HuH-7.5 (cell line): Measurements from ENCODE around the gene DNMT3B.
A peak's percentile ranks its signal among the peaks of the same experiment; 100 is the strongest.
"Not testable (repeated sequence)": the region's sequence is repeated elsewhere in the genome, so short reads cannot be mapped to it uniquely, and the experiment has no call there.

Source experiments
- DNase-seq: peaks from one replicate; pipeline ENCODE4 v3.0.0; 2011; ENCODE audit warnings: low spot score

The DNMT3B gene

DNA sequence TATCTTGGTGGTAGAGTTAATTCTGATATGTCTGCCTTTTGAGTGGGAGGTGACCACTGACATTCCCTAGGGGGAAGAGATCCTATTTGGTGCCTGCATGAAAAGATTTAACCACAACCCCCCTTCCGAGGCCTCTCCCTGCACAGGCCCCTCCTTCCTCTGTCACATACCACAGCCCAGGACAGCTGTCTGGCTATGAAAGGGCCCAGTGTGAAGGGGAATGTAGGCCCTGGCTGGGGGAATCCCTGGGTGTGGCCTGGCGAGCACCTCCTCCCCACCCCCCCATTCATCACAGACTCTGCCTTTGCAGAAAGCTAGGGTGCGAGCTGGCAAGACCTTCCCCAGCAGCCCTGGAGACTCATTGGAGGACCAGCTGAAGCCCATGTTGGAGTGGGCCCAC, 30.1 kb downstream of the DNMT3B start:
- no peak for DNase-seq

DNA sequence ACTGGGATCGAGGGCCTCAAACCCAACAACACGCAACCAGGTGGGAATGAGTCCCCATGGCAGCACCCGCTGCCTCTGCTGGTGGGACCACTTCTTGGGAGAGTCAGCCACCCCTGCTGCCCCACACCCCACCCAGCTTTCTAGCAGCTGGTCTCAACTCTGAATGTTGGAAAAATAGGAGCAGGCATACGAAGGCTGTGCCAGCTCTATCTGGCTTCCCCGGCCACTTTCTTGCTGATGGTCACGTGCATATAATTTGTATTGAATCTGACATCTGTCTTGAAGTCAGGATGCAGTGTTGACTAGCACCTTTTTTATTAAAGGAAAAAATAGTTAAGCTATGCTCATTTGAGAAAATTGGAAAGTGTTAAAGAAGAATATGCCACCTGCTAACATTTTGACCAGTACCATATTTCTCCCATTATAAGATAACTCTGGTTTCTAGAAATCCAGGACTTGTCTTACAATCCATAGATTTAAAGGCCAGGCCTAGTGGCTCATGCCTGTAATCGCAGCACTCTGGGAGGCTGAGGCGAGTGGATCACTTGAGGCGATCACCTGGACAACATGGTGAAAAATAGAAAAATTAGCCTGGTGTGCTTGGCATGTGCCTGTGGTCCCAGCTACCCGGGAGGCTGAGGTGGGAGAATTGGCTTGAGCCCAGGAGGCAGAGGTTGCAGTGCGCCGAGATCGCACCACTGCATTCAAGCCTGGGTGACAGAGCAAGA, 30.7 kb downstream of the DNMT3B start:
- no peak for DNase-seq

GRCh38 chr20:32796383-32796948, 34.3 kb downstream of the DNMT3B start:
- DNase-seq: no peak

DNA sequence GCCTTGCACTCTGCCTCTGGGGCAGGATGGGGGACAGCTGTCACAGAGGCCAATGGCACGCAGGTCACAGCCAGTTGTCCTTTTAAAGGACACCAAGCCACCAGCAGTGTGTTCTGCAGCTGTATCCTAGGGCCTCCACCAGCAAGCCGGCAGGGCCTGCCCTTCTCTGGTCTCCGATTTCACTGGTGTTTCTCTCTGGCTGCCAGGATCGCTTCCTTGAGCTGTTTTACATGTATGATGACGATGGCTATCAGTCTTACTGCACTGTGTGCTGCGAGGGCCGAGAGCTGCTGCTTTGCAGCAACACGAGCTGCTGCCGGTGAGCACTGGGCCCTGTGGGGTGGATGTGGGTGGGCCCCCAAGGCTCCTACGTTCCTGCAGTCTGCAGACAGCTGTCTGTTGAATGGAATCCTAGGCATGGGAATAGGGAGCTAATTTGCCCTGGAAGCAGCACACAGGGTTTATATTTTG, 34.8 kb downstream of the DNMT3B start:
- no peak for DNase-seq

DNA sequence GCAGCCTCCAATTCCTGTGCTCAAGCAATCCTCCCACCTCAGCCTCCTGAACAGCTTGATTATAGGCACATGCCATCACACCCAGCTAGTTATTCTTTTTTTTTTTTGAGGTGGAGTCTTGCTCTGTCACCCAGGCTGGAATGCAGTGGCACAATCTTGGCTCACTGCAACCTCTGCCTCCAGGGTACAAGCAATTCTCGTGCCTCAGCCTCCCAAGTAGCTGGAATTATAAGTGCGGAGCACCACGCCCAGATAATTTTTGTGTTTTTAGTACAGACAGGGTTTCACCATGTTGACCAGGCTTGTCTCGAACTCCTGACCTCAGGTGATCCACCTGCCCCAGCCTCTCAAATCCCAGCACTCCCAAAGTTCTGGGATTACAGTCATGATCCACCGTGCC, 35.4 kb downstream of the DNMT3B start:
- not testable (repeated sequence) for DNase-seq

DNA sequence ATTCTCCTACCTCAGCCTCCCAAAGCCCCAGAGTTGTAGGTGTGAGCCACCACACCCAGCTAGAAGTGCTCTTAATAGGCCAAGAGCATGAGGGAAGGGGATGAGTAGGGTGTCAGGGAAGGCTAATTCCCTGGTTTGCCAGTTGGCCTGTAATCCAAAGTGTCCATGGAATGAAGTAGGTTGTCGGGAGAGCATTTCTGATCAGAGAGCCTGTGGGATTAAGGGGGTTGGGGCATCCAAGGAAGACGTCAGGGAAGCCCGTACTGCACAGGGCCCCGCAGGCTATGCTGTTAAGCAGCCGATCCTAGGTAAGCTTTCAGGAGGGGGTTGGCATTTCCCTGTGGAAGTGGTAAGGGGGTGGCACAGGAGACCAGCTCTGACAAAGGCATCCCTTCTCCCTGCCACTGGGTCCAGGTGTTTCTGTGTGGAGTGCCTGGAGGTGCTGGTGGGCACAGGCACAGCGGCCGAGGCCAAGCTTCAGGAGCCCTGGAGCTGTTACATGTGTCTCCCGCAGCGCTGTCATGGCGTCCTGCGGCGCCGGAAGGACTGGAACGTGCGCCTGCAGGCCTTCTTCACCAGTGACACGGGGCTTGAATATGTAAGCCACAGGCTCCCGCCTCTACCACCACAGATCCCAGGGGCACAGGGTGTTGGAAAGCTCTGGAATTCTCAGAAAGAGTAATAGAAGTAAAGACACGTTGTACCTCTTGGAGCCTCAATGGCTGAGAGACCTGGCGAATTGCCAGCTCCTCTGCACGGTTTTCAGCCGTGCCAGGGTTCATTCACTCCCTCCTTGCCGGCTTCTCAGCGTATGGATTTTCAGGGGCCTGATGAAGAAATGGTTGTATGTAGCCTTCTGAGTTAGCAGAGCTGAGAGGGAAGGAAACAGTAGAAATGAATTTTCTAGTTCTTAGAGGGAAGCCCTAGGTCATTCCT, 36.1 kb downstream of the DNMT3B start:
- DNase-seq: no peak

DNA sequence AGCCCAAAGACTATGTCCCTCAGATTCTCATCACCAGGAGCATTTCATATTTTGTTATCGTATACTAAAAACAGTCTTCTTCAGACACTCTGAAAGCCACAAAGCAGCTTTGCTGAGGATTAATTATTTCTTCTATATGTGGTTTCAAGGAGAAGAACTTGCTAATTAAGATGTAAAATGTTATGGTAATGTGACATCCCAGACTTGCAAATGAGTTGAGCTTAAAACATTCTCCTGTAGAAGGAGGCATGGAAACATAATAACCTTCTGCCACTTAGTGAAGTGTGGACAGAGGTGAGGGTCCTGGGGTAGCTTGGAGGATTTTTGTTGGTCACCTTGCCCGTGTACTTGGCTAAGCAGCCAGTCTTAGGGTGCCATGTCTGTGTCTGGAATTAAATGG, 40.9 kb downstream of the DNMT3B start:
- no peak for DNase-seq

- DNase-seq: no peak
Observed at GRCh38 chr20:32804022-32804715, 42.0 kb downstream of the DNMT3B start.

DNA sequence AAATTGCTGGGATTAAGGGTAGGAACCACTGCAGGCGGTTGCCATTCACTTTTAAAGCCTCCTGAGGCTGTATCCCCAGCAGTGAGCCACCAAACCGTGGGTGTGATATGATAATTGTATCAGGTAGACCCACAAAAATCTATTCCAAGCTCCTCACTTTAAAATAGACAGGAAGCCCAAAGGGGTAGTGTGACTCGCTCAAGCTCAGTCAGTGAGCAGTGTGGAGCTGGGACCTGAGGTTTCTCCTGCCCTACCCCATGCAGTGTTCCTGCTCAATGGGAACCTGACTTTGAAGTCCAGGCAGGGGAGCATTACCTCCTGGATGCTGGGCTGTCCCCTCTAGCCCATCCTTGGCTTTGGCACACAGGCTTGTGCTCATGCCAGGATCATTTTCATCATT, 42.6 kb downstream of the DNMT3B start:
- no peak for DNase-seq

- DNase-seq: no peak
Observed at GRCh38 chr20:32805721-32806120, 43.5 kb downstream of the DNMT3B start.

- DNase-seq: no peak
Observed at GRCh38 chr20:32806356-32806755, 44.2 kb downstream of the DNMT3B start.

DNA sequence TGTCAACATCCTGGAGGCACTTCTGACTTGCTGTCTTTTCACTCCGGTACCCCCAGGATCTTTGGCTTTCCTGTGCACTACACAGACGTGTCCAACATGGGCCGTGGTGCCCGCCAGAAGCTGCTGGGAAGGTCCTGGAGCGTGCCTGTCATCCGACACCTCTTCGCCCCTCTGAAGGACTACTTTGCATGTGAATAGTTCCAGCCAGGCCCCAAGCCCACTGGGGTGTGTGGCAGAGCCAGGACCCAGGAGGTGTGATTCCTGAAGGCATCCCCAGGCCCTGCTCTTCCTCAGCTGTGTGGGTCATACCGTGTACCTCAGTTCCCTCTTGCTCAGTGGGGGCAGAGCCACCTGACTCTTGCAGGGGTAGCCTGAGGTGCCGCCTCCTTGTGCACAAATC, 45.5 kb downstream of the DNMT3B start:
- DNase-seq: no peak

DNA sequence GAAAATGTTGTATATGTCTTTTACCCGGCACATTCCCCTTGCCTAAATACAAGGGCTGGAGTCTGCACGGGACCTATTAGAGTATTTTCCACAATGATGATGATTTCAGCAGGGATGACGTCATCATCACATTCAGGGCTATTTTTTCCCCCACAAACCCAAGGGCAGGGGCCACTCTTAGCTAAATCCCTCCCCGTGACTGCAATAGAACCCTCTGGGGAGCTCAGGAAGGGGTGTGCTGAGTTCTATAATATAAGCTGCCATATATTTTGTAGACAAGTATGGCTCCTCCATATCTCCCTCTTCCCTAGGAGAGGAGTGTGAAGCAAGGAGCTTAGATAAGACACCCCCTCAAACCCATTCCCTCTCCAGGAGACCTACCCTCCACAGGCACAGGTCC, 46.3 kb downstream of the DNMT3B start:
- DNase-seq: no peak

DNA sequence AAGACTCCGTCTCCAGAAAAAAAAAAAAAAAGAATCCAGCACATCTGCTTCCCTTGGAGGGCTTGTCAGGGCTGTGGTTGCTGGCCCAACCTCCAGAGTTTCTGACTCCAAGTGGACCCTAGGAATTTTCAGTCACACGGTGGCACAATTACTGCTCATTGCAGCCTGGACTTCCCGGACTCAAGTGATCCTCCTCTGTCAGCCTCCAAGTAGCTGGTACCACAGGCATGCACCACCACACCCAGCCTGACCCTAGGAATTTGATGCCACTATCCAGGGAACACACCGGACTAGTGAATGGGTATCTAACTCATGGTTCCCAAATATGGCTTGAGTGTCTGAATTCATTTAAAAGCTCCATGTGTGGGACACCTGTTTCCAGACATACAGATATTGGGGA, 47.7 kb downstream of the DNMT3B start:
- no peak for DNase-seq

DNA sequence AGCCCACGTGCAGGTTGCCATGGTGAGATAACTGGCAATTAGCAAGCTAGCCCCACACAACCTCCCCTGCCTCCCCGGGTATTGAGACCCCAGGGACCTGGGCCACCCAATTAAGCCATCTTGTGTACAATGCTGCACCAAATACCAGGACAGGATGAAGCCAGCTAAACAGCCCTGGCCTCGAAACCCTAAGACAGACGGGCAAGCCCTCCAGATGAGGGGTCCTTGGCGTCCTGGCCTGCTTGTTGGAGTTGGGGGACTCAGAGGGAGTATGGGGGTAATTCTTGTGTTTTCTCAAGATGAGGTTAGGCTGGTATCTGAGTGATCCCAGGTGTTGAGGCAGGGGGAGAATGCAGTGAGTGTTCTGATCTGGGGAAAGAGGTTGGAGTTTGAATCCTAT, 48.8 kb downstream of the DNMT3B start:
- DNase-seq: no peak

DNA sequence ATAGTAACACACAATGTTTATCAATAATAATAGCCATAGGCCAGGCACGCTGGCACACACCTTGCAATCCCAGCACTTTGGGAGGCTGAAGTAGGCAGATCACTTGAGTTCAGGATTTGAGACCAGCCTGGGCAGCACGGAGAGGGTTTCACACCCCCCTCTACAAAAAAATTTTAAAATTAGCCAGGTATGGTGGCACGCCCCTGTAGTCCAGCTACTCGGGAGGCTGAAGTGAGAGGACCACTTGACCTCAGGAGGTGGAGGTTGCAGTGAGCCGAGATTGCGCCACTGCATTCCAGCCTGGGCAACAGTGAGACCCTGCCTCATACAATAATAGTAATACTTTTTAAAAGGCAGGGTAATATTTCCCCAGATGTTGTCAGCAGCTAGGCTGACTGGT, 49.7 kb downstream of the DNMT3B start:
- no peak for DNase-seq

DNA sequence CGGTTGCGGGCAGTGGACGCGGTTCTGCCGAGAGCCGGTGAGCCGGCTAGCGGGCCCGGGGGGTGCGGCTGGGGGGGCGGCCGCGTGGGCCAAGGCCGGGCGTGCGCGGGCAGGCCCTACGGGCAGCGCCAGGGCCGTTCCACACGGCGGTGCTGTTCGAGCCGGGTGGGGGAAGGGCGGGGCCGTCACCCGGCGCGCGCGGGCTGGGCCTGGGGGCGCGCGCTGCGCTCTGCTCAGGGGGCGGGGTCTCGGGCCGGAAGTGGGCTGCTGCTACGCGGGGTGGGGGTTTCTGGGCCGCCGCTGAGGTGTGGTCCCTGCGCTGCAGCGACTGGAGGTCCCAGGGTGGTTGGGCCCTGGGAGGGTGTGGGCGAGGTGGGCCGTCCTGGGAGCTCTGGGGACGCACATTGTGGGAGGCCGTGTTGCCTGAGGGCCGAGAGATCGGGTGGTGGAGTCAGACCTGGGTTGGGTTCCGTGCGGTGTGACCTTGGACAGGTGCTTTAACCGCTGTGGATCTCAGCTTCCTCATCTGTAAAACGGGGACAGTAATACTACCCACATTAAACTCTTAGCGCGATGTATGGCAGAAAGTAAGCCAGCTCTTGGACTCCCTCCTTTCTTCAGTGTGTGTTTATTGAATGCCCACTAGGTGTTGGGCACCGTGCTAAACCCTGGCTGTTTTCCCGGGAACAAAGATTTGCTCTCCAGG, 58.0 kb downstream of the DNMT3B start:
- DNase-seq: peak; percentile 70

DNA sequence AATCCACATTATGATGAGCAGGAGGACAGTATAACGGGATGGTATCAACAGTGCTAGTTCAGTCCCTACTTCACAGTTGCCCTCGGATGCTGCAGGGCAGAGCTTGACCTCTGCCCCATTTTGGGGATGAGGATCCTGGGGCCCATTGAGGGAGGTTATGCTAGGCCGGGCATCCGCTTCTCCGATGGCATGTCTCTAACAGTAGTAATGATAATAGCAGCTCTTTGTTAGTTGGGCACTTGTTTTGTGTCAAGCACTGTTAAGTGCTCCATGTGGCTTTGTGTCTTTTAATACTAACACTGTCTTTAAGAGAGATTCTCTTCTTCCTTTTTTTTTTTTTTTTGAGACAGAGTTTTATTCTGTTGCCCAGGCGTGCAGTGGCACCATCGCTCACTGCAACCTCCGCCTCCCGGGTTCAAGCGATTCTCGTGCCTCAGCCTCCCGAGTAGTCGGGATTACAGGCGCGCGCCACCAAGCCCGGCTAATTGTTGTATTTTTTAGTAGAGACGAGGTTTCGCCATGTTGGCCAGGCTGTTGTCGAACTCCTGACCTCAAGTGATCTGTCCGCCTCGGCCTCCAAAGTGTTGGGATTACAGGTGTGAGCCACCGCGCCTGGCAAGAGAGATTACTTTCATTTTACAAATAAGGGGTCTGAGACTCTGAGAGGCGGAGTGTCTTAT, 58.7 kb downstream of the DNMT3B start:
- no peak for DNase-seq

DNA sequence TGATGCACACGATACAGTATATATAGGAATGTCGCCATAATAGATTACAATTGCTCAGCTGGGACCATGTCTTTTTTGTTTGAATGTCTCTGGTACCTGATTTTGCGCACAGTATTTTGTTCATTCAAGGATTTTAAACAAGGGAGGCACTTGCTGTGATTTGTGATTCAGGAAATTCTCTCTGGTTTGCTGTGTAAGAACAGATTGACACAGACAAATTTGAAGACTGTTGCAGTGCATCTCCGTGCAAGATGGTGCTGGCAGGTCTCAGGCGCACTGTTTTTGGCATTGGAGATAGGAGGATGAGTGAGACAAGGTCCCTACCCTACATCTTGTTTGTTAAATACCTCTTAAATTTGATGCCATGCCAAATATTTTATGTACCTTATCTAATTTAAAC, 60.0 kb downstream of the DNMT3B start:
- no peak for DNase-seq

DNA sequence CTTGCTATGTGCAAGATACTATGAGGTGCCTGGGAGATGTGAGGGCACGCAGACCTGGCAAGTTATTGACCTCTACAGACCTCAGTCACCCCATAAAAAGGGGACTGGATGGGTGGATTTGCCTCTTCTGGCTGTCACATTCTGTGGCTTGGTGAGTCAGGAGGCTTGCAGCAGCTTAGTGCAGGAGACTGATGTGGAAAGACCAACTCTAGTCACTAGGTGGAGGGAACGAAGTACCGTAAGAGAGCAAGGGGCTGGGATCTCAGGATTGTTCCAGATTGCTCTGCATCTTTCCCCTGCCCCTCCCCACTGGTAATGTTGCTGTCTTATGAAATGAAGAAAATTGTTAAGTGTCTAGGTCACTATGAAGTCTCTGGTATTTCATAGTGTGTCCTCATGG, 60.9 kb downstream of the DNMT3B start:
- DNase-seq: no peak
